Urothelium cell line (cell line): ENCODE measurements around the gene TOMM6.
A peak's percentile ranks its signal among the peaks of the same experiment; 100 is the strongest.

Experiments
- DNase-seq: peaks from one replicate; pipeline ENCODE4 v3.0.0; 2011; ENCODE audit warnings: low spot score, mixed read lengths
- FAIRE-seq: peaks from 2 replicates; lab custom pipeline; 2011; peaks lifted over from hg19 to GRCh38; lab: Jason Lieb, UNC

TOMM6 gene

GRCh38 chr6:41787219-41787917 lies at the start of gene TOMM6:
TSS of gene TOMM6 (plus strand) at chr6:41787694. CDS start at chr6:41787698, 4 bp downstream.
- DNase-seq: peak; percentile 94

GRCh38 chr6:41739041-41739440 lies 48.5 kb upstream of the TOMM6 start:
- DNase-seq: no peak
- FAIRE-seq: no peak

More at GRCh38 chr6:41787219-41787917, at the start of gene TOMM6:
- FAIRE-seq: peak; percentile 32

GRCh38 chr6:41740366-41741162 lies 46.9 kb upstream of the TOMM6 start:
- FAIRE-seq: no peak
- no peak for DNase-seq

GRCh38 chr6:41741625-41742490 lies 45.6 kb upstream of the TOMM6 start:
- FAIRE-seq: no peak
- DNase-seq: no peak

- no peak for DNase-seq
- no peak for FAIRE-seq
These were observed 43.9 kb upstream of the TOMM6 start for GRCh38 chr6:41743406-41744235.

GRCh38 chr6:41744236-41744787 lies 43.2 kb upstream of the TOMM6 start:
- no peak for FAIRE-seq

GRCh38 chr6:41746107-41746506 lies 41.4 kb upstream of the TOMM6 start:
- no peak for FAIRE-seq
- DNase-seq: no peak

More at GRCh38 chr6:41744236-41744787, 43.2 kb upstream of the TOMM6 start:
- no peak for DNase-seq

- no peak for FAIRE-seq
- DNase-seq: no peak
These were observed 40.0 kb upstream of the TOMM6 start, which contains the start of gene PGC for GRCh38 chr6:41747256-41748101. TSS of gene PGC (minus strand) at chr6:41747397. CDS start at chr6:41747334, 63 bp downstream.

- FAIRE-seq (no peak), DNase-seq (no peak)
These were observed 39.4 kb upstream of the TOMM6 start for GRCh38 chr6:41748102-41748477.

- DNase-seq (no peak), FAIRE-seq (no peak)
These were observed 39.0 kb upstream of the TOMM6 start for GRCh38 chr6:41748542-41748941.

- DNase-seq (no peak), FAIRE-seq (no peak)
These were observed 37.1 kb upstream of the TOMM6 start for GRCh38 chr6:41750374-41750773.

GRCh38 chr6:41755895-41756294 lies 31.6 kb upstream of the TOMM6 start:
- DNase-seq (no peak), FAIRE-seq (no peak)

- DNase-seq (no peak), FAIRE-seq (no peak)
These were observed 31.1 kb upstream of the TOMM6 start for GRCh38 chr6:41756354-41756753.

GRCh38 chr6:41757271-41757670 lies 30.2 kb upstream of the TOMM6 start:
- DNase-seq: no peak
- no peak for FAIRE-seq

GRCh38 chr6:41757931-41758640 lies 29.4 kb upstream of the TOMM6 start:
- DNase-seq: no peak
- no peak for FAIRE-seq

GRCh38 chr6:41758641-41759035 lies 28.9 kb upstream of the TOMM6 start:
- DNase-seq: no peak
- FAIRE-seq: no peak

- no peak for FAIRE-seq
- DNase-seq: no peak
These were observed 28.2 kb upstream of the TOMM6 start for GRCh38 chr6:41759106-41759904.
